NCI-H1417 (cell line): ENCODE results near the gene HRH2.
"Not testable (repeated sequence)": the region's sequence is repeated elsewhere in the genome, so short reads cannot be mapped to it uniquely, and the experiment has no call there.

ENCODE experiments used
- DNase-seq, 3 experiments: peaks; one replicate each; lab custom pipeline; 2025; lab: John Stamatoyannopoulos, UW

The HRH2 gene, protein sequence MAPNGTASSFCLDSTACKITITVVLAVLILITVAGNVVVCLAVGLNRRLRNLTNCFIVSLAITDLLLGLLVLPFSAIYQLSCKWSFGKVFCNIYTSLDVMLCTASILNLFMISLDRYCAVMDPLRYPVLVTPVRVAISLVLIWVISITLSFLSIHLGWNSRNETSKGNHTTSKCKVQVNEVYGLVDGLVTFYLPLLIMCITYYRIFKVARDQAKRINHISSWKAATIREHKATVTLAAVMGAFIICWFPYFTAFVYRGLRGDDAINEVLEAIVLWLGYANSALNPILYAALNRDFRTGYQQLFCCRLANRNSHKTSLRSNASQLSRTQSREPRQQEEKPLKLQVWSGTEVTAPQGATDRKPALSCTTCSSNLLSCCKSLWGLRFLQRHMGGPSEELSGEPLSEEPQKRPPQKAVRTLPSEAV

GRCh38 chr5:175657593-175658271 lies at the start of gene HRH2:
TSS of gene HRH2 (plus strand) at chr5:175658071. CDS start at chr5:175683234, 25,163 bp downstream.
- DNase-seq = peak in 2 of 3 experiments; percentile 43 to 62

GRCh38 chr5:175609526-175609925 lies 48.3 kb upstream of the HRH2 start:
- no peak for DNase-seq

GRCh38 chr5:175610381-175610780 lies 47.5 kb upstream of the HRH2 start:
- no peak for DNase-seq

GRCh38 chr5:175610898-175611297 lies 47.0 kb upstream of the HRH2 start:
- no peak for DNase-seq

GRCh38 chr5:175614223-175614815 lies 43.6 kb upstream of the HRH2 start:
- no peak for DNase-seq

DNA sequence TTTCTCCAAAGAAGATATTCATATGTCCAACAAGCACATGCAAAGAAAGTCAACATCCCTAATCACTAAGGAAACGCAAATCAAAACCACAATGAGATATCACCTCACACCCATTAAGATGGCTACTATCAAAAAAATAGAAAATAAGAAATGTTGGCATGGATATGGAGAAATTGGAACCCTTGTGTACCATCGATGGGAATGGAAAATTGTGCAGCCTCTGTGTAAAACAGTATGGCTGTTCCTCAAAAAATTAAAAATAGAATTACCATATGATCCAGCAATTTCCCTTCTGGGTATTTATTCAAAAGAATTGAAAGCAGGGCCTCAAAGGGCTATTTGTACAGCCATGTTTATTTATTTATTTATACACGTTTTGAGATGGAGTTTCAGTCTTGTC lies 43.0 kb upstream of the HRH2 start:
- DNase-seq = no peak

DNA sequence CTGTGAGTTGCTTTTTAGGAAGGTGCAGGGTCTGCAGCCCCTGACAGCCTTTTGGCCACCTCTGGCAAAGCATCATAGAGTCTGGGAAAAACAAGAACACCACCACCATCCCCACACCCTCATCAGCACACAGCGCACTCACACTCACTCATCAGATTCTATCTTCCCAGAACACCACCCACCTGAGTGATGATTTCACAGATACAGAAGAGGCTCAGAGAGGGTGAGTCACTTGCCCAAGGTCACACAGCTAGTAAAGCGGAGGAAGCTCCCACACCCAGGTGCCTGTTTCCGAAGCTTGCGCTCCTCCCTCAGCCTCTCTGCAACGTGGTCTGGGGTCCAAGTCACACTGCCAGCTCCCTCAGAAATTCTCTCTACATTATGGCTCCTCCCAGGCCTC lies 41.8 kb upstream of the HRH2 start:
- DNase-seq = no peak

DNA sequence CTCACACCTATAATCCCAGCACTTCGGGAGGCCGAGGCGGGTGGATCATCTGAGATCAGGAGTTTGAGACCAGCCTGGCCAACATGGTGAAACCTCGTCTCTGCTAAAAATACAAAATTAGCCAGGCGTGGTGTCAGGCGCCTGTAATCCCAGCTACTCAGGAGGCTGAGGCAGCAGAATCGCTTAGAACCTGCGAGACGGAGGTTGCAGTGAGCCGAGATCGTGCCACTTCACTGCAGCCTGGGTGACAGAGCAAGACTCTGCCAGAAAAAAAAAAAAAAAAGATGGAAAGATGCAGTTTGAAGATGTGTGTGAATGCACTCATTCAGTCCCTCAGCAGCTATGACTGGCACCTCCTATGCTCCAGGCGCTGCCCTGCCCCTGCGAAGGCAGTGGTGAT lies 41.3 kb upstream of the HRH2 start:
- not testable (repeated sequence) for DNase-seq

DNA sequence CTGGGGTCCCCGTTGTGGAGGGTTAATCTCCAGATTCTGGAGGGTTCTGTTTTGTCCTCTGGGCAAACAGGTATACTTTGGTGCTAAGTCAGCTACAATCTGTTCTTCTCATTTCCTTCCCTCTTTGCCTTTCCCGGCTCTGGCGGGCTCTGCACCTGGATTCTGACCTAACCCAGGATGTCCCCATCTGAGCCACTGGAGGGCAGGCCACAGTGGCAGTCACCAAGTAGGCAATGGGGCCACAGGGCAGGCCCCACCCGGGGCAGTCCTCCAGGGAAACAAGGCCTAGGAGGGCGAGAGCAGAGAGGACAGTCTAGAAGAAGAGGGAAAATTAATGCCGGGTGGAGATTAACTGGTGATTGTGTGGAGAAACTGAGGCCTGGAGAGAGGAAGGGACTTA lies 40.4 kb upstream of the HRH2 start:
- DNase-seq = no peak

- DNase-seq = no peak
Measured at GRCh38 chr5:175620527-175620926, 37.3 kb upstream of the HRH2 start.

DNA sequence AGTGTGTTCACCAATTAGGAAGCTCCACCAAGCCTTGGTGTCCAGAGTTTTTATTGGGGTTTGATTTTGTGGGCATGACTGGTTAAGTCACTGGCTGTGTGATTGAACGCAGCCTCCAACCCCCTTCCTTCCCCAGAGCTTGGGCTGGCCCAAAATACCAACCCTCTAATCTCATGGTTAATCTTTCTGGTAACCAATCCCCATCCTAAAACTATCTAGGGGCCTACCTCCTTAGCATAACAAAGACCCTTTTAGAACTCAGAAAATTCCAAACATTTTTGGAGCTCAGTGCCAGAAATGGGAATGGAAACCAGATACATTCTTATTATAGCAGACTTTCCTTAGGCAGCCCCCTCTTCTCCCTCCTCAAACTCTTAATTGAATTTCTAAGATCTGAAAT lies 35.9 kb upstream of the HRH2 start:
- DNase-seq = no peak

- DNase-seq = no peak
Measured at GRCh38 chr5:175623088-175623487, 34.8 kb upstream of the HRH2 start.

DNA sequence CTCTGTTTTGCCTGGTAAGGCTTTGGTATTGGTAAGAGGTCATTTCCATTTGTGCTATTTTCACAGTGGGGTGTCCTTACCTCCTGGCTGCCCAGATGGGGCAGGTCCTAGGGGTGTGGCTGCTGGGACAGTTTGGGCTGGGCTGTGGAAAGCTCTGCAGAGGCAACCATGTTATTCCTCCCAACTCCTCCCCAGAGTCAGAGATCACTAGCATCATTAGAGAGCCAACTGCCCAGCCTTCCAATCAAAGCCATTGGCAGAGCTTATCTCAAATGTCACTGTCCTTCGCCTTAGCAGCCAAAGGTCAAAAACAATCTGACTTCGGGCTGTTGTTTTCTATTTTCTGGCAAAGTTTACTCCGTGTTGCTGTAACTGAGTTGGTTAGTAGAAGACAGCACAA lies 33.6 kb upstream of the HRH2 start:
- DNase-seq = no peak

DNA sequence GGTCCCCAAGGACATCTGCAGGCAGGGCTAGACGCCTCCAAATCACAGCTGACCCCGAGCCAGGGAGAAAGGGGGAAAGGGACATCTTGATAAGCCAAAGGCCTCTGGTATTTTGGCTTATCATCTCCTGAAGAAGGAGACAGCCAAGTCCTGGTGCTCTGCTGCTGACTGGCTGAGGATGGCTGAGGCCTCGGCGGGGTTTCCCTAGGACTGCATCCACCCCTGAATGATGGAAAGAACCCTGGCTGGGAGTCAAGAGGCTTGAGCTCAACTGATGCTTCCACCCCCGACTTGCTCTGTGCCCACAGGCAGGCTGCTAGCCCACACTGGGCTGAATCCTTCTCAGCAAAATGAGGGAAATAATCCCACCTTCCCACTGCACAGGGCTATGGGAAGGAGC lies 30.9 kb upstream of the HRH2 start:
- DNase-seq = no peak

DNA sequence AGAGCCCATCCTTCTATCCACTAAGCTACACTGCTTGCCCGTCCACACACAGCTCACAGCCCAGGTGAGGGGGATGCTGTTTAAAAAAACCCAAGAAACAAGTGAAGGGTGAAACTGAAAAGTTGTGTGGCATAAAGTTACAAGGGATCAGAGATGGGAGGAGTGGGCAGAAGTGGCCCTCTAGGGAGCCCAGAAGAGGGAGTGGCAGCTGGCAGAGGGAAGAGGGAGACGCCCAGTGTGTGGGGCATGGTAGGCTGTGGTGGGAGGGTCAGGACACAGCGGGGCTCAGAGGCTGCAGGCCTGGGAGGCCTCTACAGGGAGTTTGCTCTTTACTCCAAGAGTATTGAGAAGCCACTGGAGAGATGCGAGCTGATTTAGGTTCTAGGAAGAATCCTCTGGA lies 30.1 kb upstream of the HRH2 start:
- no peak for DNase-seq

DNA sequence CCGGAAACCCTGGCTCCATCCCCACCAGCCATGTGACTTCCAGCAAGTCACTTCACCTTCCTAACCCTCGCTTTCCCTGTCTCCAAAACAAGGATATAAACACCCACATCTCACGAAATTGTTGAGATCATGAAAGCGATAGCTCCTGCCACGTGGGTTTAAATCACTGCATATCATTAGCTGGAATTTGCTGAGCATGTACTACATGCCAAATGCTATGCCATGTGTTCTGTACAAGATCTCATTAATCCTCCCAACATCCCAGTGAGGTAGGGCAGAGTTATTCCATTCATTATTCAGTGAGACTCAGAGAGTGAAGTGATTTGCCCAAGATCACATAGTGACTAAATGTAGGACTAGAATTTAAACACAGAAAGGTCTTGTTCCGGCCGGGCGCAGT lies 29.2 kb upstream of the HRH2 start:
- no peak for DNase-seq

DNA sequence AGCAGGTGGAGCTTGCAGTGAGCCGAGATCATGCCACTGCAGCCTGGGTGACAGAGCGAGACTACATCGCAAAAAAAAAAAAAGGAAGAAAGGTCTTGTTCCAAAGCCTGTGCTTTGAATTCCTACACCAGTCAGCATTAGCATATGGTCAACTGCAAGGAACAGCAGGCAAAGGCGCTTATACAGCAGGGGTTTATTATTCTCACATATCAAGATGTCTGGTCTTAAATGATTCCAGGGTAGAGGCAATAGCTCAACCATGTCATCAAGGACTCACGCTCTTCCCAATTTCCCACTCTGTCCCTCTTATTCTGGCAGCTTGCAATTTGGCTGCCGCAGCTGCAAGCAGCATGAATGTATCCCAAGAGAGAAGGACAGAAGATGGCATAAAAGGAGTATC lies 28.6 kb upstream of the HRH2 start:
- DNase-seq = no peak

GRCh38 chr5:175629793-175630192 lies 28.1 kb upstream of the HRH2 start:
- DNase-seq = no peak

GRCh38 chr5:175635854-175636584 lies 21.9 kb upstream of the HRH2 start:
- DNase-seq = no peak

GRCh38 chr5:175638305-175638704 lies 19.6 kb upstream of the HRH2 start:
- DNase-seq = no peak

- no peak for DNase-seq
Measured at GRCh38 chr5:175640106-175640775, 17.6 kb upstream of the HRH2 start.

- DNase-seq = no peak
Measured at GRCh38 chr5:175642998-175643397, 14.9 kb upstream of the HRH2 start.
